ENCODE results near the gene CEP76. TPM values are rescaled to one million over a fixed set of nuclear protein-coding genes. Genes with fewer than 3 reads are reported as not detected.
A peak's percentile ranks its signal among the peaks of the same experiment; 100 is the strongest.

The CEP76 gene
- total RNA-seq, 1 donor from 2014 or later = 21.2 TPM

DNA sequence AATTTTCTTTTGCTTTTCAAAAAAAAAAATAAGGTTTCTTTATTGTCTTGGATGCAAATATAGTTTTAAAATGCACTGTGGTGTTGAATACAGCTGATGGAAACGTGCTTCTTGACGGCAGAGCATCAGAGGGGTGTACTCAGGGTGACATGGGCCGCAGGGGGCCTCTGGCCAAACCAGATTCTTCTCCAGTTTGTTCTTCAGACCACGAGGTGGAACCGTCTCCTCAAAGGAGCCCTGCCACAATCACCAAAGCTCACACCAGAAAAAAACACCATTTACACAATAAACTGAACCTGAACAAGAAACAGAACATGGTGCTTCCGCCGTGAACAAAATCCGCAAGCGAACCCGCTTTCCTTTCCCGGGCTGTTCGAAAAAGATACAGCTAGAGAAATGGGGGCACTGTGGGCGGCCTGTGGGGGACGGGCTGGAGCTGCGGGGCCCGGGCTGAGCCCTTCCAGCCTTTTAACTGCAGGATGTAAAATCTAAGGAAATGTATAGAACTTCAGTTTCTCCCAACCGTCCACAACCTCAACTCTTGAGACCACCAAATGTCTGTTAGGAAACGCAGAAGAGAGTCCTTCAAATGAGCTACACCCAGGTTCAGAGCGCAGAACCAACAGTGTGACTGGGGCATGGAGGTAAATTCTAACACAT lies 34.9 kb upstream of the CEP76 start:
- H3K4me3 ChIP-seq (ENCODE audit: low read depth, low read length) = no peak overlapping the region
- TF ChIP-seq, protein P1, sequence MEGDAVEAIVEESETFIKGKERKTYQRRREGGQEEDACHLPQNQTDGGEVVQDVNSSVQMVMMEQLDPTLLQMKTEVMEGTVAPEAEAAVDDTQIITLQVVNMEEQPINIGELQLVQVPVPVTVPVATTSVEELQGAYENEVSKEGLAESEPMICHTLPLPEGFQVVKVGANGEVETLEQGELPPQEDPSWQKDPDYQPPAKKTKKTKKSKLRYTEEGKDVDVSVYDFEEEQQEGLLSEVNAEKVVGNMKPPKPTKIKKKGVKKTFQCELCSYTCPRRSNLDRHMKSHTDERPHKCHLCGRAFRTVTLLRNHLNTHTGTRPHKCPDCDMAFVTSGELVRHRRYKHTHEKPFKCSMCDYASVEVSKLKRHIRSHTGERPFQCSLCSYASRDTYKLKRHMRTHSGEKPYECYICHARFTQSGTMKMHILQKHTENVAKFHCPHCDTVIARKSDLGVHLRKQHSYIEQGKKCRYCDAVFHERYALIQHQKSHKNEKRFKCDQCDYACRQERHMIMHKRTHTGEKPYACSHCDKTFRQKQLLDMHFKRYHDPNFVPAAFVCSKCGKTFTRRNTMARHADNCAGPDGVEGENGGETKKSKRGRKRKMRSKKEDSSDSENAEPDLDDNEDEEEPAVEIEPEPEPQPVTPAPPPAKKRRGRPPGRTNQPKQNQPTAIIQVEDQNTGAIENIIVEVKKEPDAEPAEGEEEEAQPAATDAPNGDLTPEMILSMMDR (conservative IDR thresholded peaks at IDR 0.05; ENCODE audit: low read depth, low read length) = no peak
- no peak for DNase-seq (ENCODE audit: low read depth)

- H3K4me3 ChIP-seq (ENCODE audit: low read depth, low read length) = no peak overlapping the region
- DNase-seq (ENCODE audit: low read depth) = peak; percentile 13
- TF ChIP-seq, protein P1 (conservative IDR thresholded peaks at IDR 0.05; ENCODE audit: low read depth, low read length) = peak; percentile 90
Observed at GRCh38 chr18:12726774-12727550, 24.4 kb upstream of the CEP76 start.

GRCh38 chr18:12726331-12726730 lies 23.8 kb upstream of the CEP76 start:
- TF ChIP-seq, protein P1 (conservative IDR thresholded peaks at IDR 0.05; ENCODE audit: low read depth, low read length) = no peak
- no peak overlapping the region for H3K4me3 ChIP-seq (ENCODE audit: low read depth, low read length)
- DNase-seq (ENCODE audit: low read depth) = no peak

GRCh38 chr18:12722731-12723130 lies 20.2 kb upstream of the CEP76 start:
- DNase-seq (ENCODE audit: low read depth) = no peak
- TF ChIP-seq, protein P1 (conservative IDR thresholded peaks at IDR 0.05; ENCODE audit: low read depth, low read length) = no peak
- no peak overlapping the region for H3K4me3 ChIP-seq (ENCODE audit: low read depth, low read length)

- TF ChIP-seq, protein P1 (conservative IDR thresholded peaks at IDR 0.05; ENCODE audit: low read depth, low read length) = no peak
- no peak overlapping the region for H3K4me3 ChIP-seq (ENCODE audit: low read depth, low read length)
- no peak for DNase-seq (ENCODE audit: low read depth)
Observed at GRCh38 chr18:12721495-12722275, 19.2 kb upstream of the CEP76 start.

DNA sequence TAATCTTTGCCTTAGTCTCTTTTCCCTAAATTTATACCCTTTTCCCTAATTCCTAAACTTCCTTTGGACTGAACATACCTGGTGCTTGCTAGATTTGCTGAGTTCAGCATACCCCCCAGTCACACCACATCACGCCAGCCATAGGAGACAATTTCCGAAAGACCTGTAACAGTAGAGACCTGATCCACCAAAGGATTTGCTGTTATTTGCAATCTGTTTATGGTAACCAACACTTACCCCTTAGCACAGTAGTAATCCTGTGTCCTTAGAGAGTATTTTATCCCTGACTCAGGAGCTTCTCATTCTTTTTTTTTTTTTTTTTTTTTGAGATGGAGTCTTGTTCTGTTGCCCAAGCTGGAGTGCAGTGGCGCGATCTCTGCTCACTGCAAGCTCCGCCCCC lies 8.9 kb upstream of the CEP76 start:
- DNase-seq (ENCODE audit: low read depth) = no peak
- TF ChIP-seq, protein P1 (conservative IDR thresholded peaks at IDR 0.05; ENCODE audit: low read depth, low read length) = no peak
- no peak overlapping the region for H3K4me3 ChIP-seq (ENCODE audit: low read depth, low read length)

Measured in epithelial cell of proximal tubule (primary cell).